Activated CD8-positive, alpha-beta memory T cell treated with anti-CD3 and anti-CD28 coated beads for 48 hours (primary cell): ENCODE results near the gene KLHL33.
"Not testable (repeated sequence)": the region's sequence is repeated elsewhere in the genome, so short reads cannot be mapped to it uniquely, and the experiment has no call there.

ENCODE experiments used
- DNase-seq, 3 experiments: peaks; one replicate each; pipeline ENCODE4 v3.0.0-alpha.2; 2020; ENCODE audit warnings: low read depth in 2 of 3, low spot score in 2 of 3

The KLHL33 gene

GRCh38 chr14:20454516-20455354, 18.8 kb upstream of the KLHL33 start, which contains the start of the genes APEX1 and OSGEP:
APEX1 (plus strand) TSS chr14:20455226; CDS start chr14:20455646, 420 bp downstream.
OSGEP (minus strand) TSS chr14:20454812; CDS start chr14:20454683, 129 bp downstream.
- peak; percentile 87 to 91 (median 89) for DNase-seq

GRCh38 chr14:20452831-20453230, 16.9 kb upstream of the KLHL33 start:
- DNase-seq, result not testable (repeated sequence)

GRCh38 chr14:20446889-20447288, 10.9 kb upstream of the KLHL33 start:
- DNase-seq, result no peak

- DNase-seq, result not testable (repeated sequence)
These were observed 7.7 kb upstream of the KLHL33 start for GRCh38 chr14:20443650-20444049.

- no peak for DNase-seq
These were observed 5.5 kb upstream of the KLHL33 start for GRCh38 chr14:20441461-20441860.

GRCh38 chr14:20440882-20441281, 4.9 kb upstream of the KLHL33 start:
- DNase-seq, result no peak

- DNase-seq, result no peak
These were observed 4.5 kb upstream of the KLHL33 start for GRCh38 chr14:20440465-20440864.

- DNase-seq, result no peak
These were observed 2.7 kb upstream of the KLHL33 start for GRCh38 chr14:20438664-20439063.

GRCh38 chr14:20436363-20436755, 393 bp upstream of the KLHL33 start:
- DNase-seq, result no peak

GRCh38 chr14:20434701-20435581, 1.0 kb downstream of the KLHL33 start:
- no peak for DNase-seq

- DNase-seq, result no peak
These were observed 5.9 kb downstream of the KLHL33 start for GRCh38 chr14:20429801-20430669.

- no peak for DNase-seq
These were observed 7.2 kb downstream of the KLHL33 start for GRCh38 chr14:20428802-20429201.

GRCh38 chr14:20428010-20428365, 8.0 kb downstream of the KLHL33 start:
- DNase-seq, result no peak

GRCh38 chr14:20427231-20428009, 8.5 kb downstream of the KLHL33 start:
- DNase-seq, result no peak

- DNase-seq, result no peak
These were observed 11.1 kb downstream of the KLHL33 start for GRCh38 chr14:20424851-20425250.

GRCh38 chr14:20422886-20423285, 13.1 kb downstream of the KLHL33 start:
- DNase-seq, result no peak

GRCh38 chr14:20421267-20421666, 14.7 kb downstream of the KLHL33 start:
- no peak for DNase-seq

- no peak for DNase-seq
These were observed 16.5 kb downstream of the KLHL33 start for GRCh38 chr14:20419419-20419818.

GRCh38 chr14:20418501-20418909, 17.5 kb downstream of the KLHL33 start:
- no peak for DNase-seq
